Stimulated activated CD4-positive, alpha-beta T cell treated with anti-CD3 and anti-CD28 coated beads, Interleukin-4, amount 100 ng/mL, for 4 hours (primary cell): ENCODE data around the gene HDAC11.
"Not testable (repeated sequence)": the region's sequence is repeated elsewhere in the genome, so short reads cannot be mapped to it uniquely, and the experiment has no call there.

Experiments used
- DNase-seq, 2 experiments: peaks; one replicate each; pipeline ENCODE4 v3.0.0-alpha.2; 2020

HDAC11 gene

GRCh38 chr3:13470894-13471574 lies 9.1 kb upstream of the HDAC11 start:
- DNase-seq: no peak

GRCh38 chr3:13472286-13472685 lies 7.8 kb upstream of the HDAC11 start:
- DNase-seq: no peak

GRCh38 chr3:13473020-13473419 lies 7.1 kb upstream of the HDAC11 start:
- DNase-seq: no peak

- no peak for DNase-seq
Measured at GRCh38 chr3:13474021-13474420, 6.1 kb upstream of the HDAC11 start.

- DNase-seq: no peak
Measured at GRCh38 chr3:13474776-13475303, 5.3 kb upstream of the HDAC11 start.

- no peak for DNase-seq
Measured at GRCh38 chr3:13475871-13476590, 4.1 kb upstream of the HDAC11 start.

- no peak for DNase-seq
Measured at GRCh38 chr3:13477943-13478342, 2.2 kb upstream of the HDAC11 start.

- DNase-seq: peak; percentile 38 to 42
Measured at GRCh38 chr3:13479332-13479581, 849 bp upstream of the HDAC11 start.

- peak; percentile 24 to 26 for DNase-seq
Measured at GRCh38 chr3:13480340-13481318, 523 bp downstream of the HDAC11 start.

GRCh38 chr3:13482106-13482690 lies 2.1 kb downstream of the HDAC11 start:
- DNase-seq: no peak

- no peak for DNase-seq
Measured at GRCh38 chr3:13483286-13483685, 3.2 kb downstream of the HDAC11 start.

- DNase-seq: no peak
Measured at GRCh38 chr3:13483988-13484695, 4.0 kb downstream of the HDAC11 start.

- DNase-seq: no peak
Measured at GRCh38 chr3:13484851-13485590, 4.9 kb downstream of the HDAC11 start.

GRCh38 chr3:13485630-13486562 lies 5.8 kb downstream of the HDAC11 start:
- DNase-seq: not testable (repeated sequence)

GRCh38 chr3:13487403-13487802 lies 7.3 kb downstream of the HDAC11 start:
- DNase-seq: no peak

- DNase-seq: no peak
Measured at GRCh38 chr3:13491206-13491974, 11.3 kb downstream of the HDAC11 start.

- DNase-seq: no peak
Measured at GRCh38 chr3:13492048-13492447, 11.9 kb downstream of the HDAC11 start.

GRCh38 chr3:13492976-13493866 lies 13.1 kb downstream of the HDAC11 start:
- no peak for DNase-seq
